Medulla oblongata (tissue), 1 donor: ENCODE measurements around the gene KRTAP13-4.

ENCODE experiments used
- DNase-seq: peaks from one replicate; pipeline ENCODE4 v3.0.0-alpha.2; 2015; ENCODE audit errors: extremely low spot score

The KRTAP13-4 gene, protein sequence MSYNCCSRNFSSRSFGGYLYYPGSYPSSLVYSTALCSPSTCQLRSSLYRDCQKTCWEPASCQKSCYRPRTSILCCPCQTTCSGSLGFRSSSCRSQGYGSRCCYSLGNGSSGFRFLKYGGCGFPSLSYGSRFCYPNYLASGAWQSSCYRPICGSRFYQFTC

GRCh38 chr21:30430170-30430655 lies at the start of gene KRTAP13-4:
KRTAP13-4 (plus strand) TSS chr21:30430220; CDS start chr21:30430276, 56 bp downstream.
- DNase-seq, result no peak

DNA sequence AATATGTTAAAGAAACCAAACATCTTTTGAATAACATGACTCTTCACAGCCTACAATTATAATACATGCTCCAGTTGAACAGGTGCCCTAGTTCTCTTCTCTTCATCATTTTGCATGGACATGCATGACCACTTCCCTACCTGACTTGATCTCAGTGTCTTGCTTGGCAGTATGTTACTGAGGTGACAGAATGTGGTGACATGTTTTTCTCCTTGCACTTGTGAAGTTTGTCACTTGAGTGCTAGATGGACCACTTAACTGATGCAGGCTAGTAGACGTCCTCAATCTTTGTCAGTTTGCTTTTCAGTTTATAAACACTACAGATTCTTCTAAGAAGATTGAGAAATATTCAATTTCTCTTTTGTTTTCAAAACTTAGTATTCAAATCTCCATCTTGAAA lies 47.8 kb upstream of the KRTAP13-4 start:
- no peak for DNase-seq

DNA sequence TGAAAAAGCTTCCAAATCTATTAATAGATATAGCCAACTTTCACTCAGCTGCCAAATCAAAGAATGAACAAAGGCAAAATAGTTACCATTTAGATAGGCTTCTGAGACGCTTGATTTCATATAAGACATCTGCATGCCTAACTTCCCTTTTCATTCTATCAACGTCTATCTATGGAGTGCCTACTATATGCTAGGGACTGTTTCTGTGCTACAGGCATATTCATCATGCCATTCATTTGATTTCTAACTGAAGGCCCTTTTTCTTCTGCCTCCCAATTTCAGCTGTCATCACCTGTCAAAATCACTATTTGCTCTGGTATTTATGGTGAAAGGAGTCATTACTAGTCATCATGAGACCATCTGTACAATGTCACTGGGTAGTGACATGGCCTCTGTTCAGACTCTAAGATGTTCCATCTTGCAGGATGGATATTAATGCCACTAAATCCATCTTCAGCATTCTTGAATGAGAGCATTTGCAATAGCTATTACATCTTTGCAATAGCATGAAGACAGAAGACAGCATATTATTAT lies 38.5 kb upstream of the KRTAP13-4 start:
- no peak for DNase-seq

GRCh38 chr21:30395731-30396130 lies 34.3 kb upstream of the KRTAP13-4 start, which contains the start of gene KRTAP13-1:
KRTAP13-1 (plus strand) TSS chr21:30396031; CDS start chr21:30396087, 56 bp downstream.
- no peak for DNase-seq

DNA sequence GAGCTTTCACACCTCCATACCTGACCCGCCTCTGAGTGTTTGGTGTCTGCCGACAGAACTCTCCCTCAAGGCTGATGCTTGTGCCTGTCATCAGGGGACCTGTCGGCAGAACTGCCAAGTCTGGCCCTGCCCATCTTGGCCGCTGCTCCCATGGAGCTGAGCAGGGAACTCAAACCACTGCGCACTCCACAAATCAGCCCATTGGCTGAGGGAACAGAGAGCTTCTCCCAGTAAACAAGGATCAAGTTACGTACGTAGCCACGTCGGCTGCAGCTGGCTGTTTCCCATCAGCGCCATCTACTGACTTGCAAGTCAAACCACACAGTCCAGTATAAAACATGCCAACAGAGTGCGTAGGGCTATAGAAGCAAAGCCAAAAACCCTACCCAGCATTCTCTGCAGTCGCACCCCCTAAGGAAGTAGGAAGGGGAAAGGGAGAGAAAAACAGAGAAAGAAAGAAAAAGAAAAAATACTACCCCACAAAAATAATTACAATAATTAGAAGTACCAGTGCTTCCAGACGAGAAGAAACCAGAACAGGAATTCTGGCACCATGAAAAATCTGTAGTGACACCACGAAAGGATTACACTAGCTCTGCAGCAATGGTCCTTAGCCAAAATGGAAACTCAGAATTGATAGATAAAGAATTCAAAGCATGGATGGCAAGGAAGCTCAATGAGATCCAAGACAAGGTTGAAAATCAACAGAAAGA lies 21.1 kb upstream of the KRTAP13-4 start:
- DNase-seq, result no peak

GRCh38 chr21:30415993-30416392 lies 14.0 kb upstream of the KRTAP13-4 start:
- DNase-seq, result no peak

DNA sequence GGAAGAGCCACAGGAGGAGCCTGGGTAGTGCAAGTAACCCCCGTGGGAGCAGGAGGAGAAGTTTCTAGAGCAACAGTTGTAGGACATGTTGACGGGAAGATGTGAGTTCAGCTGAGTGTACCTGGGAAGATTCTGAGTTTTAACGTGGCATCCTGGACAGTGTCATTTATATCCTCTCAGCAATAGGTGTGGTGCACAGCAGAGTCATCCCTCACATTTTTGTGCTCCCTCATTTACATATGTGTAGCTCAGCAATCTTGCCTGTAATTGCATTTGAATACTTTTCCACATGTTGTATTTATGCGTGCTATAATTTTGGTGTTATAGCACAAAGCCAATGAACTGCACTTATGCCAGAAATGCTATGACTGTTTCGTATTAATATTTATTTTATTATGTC lies 4.2 kb upstream of the KRTAP13-4 start, which contains the start of gene KRTAP13-3:
KRTAP13-3 (minus strand) TSS at position 101 of the 400 bp plus-strand sequence; CDS start at position 87, 14 bp downstream.
- DNase-seq, result no peak

DNA sequence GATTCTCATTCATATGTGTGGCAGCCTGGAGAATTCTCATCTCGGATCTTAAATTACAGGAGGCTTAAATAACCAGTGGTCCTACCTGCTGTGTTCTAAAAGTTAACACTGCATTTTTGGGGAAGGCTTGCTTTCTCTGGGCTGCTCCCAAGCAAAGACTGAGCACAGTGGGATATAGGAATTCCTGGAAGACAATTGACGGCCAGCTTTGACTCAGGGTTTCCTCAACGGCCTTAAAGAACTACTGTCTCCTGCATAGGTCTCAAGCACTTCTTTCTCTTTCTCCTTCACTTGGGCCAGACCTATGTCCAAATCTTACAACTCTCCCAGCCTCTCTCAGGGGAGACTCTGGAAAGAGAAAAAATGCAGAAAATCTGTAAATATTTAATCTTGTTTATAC lies 3.3 kb upstream of the KRTAP13-4 start:
- DNase-seq, result no peak

DNA sequence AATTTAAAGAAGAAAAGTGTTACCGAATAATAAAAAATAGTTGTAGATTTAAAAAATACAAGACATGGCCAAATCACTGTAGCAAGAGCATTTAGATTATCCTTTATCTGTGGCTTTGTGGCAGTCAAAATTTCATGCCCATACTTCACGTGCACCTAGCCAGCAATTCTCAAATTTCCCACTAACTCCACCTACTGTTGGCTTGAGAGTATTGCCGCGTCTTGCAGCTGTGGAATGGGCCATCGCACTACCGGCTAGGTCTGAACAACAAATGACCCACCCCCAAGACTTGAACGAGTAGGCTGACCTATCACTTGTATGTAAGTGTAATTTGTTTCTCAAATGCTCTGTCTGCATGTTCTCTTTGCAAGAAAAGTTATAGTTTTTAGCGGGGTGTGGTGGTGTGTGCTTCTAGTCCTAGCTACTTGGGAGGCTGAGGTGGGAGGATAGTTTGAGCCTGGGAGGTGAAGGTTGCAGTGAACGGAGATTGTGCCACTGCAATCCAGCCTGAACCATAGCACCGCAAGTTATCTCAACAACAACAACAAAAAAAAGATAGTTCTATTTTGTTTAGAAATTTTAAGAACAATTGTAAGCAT lies 4.1 kb downstream of the KRTAP13-4 start:
- peak; percentile 15 for DNase-seq

GRCh38 chr21:30437010-30437565 lies 7.1 kb downstream of the KRTAP13-4 start:
- DNase-seq, result no peak

GRCh38 chr21:30439975-30440374 lies 10.0 kb downstream of the KRTAP13-4 start, which contains the start of gene KRTAP15-1:
KRTAP15-1 (plus strand) TSS chr21:30440275; CDS start chr21:30440328, 53 bp downstream.
- DNase-seq, result no peak

DNA sequence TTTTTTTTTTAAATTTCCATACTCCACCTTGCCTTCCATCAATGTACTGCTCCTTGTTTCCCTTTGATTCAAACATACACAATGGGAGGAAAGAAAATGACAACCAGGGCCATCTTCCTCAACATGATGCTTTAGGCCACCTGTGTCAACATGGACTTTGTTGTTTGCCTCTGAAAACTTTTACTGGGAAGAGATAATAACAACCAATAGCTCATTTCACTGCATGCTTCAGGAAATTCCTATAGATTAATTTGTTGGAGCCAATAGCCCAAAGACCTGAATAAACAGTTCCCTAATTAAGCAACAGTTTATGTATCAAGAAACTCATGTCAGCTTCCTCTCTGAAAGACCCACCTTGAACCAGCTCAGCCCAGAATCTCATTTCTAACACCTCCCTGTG lies 13.2 kb downstream of the KRTAP13-4 start:
- DNase-seq, result no peak

DNA sequence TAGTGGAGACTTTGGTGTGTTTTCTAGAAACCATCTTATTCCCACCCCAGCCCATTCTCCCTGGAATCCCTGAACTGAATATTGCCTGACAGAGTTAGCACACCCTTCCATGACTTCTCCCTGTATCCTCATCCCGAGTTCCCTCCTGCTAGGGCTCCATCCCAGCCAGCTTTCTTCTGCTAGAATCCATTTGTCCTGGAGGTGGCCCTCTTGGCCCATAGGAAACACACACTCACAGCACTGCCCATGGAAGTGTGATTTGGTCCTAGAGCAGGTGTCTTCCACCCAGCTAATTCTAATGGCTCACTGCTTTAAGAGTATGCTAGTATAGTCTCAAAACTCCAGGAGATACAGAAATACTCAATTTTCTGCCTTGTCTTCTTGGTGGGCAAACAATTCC lies 14.2 kb downstream of the KRTAP13-4 start:
- DNase-seq, result no peak

- DNase-seq, result no peak
Measured at GRCh38 chr21:30447056-30447455, 17.0 kb downstream of the KRTAP13-4 start.

DNA sequence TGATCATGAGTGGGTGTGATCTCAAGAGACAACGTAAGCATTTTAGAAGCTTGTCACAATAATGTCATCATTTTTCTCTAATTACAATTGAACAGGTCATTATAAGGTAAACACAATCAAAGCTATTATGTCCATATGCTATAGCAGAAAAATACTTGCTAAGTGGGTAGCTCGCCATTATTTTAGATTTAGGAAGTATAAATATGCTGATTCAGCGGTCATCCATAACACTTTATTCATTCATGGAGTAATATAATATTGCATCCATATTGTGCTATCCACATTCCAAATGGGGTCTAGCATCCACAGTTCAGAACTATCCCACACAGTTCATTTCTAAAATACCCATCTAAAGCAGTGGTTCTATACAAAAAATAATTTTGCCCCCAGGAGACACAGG lies 18.5 kb downstream of the KRTAP13-4 start:
- DNase-seq, result no peak

DNA sequence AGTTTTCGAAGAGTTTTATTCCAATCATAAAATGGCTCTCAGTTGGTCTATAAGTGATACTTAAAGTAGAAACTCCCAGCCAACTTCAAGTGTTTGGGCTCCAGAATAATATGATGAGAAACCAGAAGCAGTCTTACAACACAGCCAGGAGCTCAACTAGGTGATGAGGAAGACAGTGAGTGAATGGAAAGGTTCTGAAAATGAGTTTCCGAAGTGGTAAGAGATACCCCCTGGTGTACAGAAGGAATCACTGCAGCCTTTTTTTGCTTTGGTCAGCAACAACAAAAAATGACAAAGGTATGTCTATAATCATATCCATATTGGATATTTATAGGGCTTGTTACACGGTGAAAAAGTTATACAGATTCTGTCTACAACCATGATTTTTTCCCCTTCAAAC lies 33.7 kb downstream of the KRTAP13-4 start:
- no peak for DNase-seq

DNA sequence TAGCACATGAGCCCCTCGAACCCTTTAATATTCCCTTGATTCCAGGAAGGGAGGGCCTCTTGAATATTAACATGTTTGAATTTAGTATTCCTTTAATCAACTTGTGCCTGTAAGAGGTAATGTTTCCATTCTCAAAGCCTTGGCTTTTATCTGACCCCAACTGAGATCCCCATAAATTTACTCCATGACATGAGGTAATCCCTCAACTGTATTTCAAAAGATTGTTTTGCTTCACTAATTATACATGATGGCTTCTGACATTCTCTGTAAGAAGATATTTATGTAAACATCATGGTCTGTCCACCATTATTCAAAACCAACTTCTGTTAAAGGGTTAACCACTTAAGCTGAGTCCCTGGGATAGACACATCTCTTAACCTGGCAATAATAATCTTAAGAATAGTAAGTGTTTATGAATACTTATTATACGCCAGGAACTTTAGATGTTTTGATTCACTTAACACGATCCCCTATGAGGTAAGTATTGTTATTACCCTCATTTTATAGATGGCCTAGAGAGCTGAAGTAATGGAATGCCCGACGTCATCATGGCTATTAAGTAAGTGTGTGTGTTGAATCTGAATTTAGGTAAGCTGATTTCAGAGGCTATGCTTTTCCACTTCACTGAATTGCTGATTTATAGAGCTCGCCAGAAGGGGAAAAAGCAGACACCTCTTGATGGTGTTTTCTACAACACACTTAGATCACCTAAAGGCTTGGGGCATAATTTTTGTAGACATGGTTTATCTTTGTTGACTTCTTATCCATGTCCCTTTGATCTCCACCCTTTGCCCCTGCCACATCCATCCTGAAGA lies 39.1 kb downstream of the KRTAP13-4 start:
- DNase-seq, result no peak

- no peak for DNase-seq
Measured at GRCh38 chr21:30478004-30478403, 48.0 kb downstream of the KRTAP13-4 start.

DNA sequence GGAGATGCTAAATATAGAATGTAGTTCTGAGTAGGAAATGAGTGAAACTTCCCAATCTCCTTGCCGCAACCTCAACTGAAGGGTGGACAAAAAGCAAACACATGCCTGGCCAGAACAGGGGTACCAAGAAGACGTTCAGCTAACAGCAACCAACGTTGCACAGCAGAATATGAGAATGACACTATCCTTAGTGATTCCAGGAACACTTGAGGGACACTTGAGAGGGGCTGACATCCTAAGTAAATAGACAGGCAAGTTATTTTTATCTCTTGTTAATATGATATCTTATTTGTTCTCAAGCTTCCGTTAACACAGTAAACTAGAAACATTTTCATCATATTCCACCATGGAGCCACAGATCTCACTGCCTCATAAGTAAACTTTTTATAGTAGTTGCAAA lies 49.2 kb downstream of the KRTAP13-4 start:
- no peak for DNase-seq

GRCh38 chr21:30480145-30480544 lies 50.1 kb downstream of the KRTAP13-4 start, which contains the start of gene KRTAP19-1:
KRTAP19-1 (minus strand) TSS chr21:30480367; CDS start chr21:30480317, 50 bp downstream.
- DNase-seq, result no peak
